Measurements from ENCODE around the gene DGKG.

GRCh38 chr3:186270701-186271100 lies 91.3 kb downstream of the DGKG start:
- no peak for TF ChIP-seq POLR2A (IDR thresholded peaks at IDR 0.05)
- no peak for TF ChIP-seq CTCF (IDR thresholded peaks at IDR 0.05)
- no peak for TF ChIP-seq EP300 (IDR thresholded peaks at IDR 0.05)
